ENCODE data around the gene TCP1. TPM values are rescaled to one million over a fixed set of nuclear protein-coding genes. Genes with fewer than 3 reads are reported as not detected.

The TCP1 gene
- total RNA-seq, 1 donor from 2014 or later, result 213 TPM

DNA sequence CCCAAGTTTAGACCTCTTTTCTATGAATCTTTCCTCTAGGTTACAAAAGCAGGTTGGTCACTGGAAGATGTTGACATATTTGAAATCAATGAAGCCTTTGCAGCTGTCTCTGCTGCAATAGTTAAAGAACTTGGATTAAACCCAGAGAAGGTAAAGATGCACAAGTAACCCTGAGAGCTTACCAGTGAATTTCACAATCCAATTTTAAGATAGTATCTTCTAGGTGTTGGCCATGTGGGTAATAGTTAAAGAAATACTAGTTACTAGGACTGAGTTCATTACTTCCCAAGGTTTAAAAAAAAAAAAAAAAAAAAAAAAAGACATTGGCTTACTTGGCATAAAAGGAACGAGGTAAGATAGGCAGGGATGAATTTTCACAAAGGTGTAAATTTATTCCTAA, 11.3 kb downstream of the TCP1 start:
- Mint-ChIP-seq H3K36me3 (ENCODE audit: low read depth, unreplicated experiment) (peaks cover 61% of the 10 kb centered on the region), H3K27ac (ENCODE audit: unreplicated experiment) (no peak overlapping the region), H3K4me1 (ENCODE audit: unreplicated experiment) (no peaks in the 10 kb centered on the region), H3K9me3 (ENCODE audit: unreplicated experiment) (no peaks in the 10 kb centered on the region), H3K27me3 (ENCODE audit: unreplicated experiment) (peaks cover 4% of the 10 kb centered on the region), H3K4me3 (ENCODE audit: unreplicated experiment) (no peak overlapping the region)
- no peak for DNase-seq (ENCODE audit: low spot score)
- TF ChIP-seq, protein P1, sequence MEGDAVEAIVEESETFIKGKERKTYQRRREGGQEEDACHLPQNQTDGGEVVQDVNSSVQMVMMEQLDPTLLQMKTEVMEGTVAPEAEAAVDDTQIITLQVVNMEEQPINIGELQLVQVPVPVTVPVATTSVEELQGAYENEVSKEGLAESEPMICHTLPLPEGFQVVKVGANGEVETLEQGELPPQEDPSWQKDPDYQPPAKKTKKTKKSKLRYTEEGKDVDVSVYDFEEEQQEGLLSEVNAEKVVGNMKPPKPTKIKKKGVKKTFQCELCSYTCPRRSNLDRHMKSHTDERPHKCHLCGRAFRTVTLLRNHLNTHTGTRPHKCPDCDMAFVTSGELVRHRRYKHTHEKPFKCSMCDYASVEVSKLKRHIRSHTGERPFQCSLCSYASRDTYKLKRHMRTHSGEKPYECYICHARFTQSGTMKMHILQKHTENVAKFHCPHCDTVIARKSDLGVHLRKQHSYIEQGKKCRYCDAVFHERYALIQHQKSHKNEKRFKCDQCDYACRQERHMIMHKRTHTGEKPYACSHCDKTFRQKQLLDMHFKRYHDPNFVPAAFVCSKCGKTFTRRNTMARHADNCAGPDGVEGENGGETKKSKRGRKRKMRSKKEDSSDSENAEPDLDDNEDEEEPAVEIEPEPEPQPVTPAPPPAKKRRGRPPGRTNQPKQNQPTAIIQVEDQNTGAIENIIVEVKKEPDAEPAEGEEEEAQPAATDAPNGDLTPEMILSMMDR (IDR thresholded peaks at IDR 0.05; ENCODE audit: unreplicated experiment), result no peak

DNA sequence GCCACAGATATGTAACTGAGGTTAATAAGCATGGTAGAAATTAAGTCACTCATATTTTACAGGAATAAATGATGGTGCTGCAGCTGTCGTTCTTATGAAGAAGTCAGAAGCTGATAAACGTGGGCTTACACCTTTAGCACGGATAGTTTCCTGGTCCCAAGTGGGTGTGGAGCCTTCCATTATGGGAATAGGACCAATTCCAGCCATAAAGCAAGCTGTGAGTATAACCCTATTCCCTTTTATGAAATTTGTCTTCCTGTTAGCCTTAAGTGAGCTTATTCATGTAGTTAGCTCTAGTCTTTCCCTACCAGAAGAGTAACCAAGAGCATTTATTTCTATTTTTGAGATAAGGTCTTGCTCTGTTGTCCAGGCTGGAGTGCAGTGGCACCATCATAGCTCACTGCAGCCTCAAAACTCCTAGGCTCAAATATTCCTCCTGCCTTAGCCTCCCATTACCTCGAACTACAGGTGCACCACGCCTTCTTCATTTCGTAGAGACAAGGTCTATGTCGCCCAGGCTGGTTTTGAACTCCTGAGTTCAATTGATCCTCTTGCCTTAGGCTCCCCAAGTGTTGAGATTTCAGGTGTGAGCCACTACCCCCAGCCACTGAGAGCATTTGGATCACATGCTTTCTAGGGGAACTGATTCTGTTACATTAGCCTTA, 12.0 kb downstream of the TCP1 start:
- Mint-ChIP-seq H3K36me3 (ENCODE audit: low read depth, unreplicated experiment) (peaks cover 54% of the 10 kb centered on the region), H3K27me3 (ENCODE audit: unreplicated experiment) (peaks cover 2% of the 10 kb centered on the region), H3K4me3 (ENCODE audit: unreplicated experiment) (no peak overlapping the region), H3K4me1 (ENCODE audit: unreplicated experiment) (no peaks in the 10 kb centered on the region), H3K9me3 (ENCODE audit: unreplicated experiment) (no peaks in the 10 kb centered on the region), H3K27ac (ENCODE audit: unreplicated experiment) (peak overlapping the region; percentile 14)
- DNase-seq (ENCODE audit: low spot score), result no peak
- TF ChIP-seq, protein P1 (IDR thresholded peaks at IDR 0.05; ENCODE audit: unreplicated experiment), result no peak

DNA sequence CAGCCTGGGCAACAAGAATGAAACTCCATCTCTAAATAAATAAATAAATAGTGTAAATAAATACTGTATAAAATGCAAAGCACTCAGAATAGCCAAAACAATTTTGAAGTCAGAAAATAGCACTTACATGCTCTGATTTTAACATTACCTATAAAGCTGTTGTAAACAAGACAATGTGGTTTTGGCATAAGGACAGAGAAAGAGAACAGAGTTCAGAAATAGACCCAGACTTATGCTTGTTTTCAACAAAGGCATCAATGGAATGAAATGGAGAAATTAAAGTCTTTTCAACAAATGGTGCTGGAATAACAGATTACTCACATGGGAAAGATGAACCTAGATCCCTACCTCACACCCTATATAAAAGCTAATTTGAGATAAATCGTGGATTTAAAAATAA, 17.2 kb downstream of the TCP1 start:
- peaks cover 52% of the 10 kb centered on the region for H3K36me3 Mint-ChIP-seq (ENCODE audit: low read depth, unreplicated experiment)
- H3K4me3 Mint-ChIP-seq (ENCODE audit: unreplicated experiment), result no peak overlapping the region
- H3K9me3 Mint-ChIP-seq (ENCODE audit: unreplicated experiment), result no peaks in the 10 kb centered on the region
- no peak for DNase-seq (ENCODE audit: low spot score)
- peaks cover 4% of the 10 kb centered on the region for H3K4me1 Mint-ChIP-seq (ENCODE audit: unreplicated experiment)
- peaks cover 4% of the 10 kb centered on the region for H3K27me3 Mint-ChIP-seq (ENCODE audit: unreplicated experiment)
- H3K27ac Mint-ChIP-seq (ENCODE audit: unreplicated experiment), result no peak overlapping the region
- TF ChIP-seq, protein P1 (IDR thresholded peaks at IDR 0.05; ENCODE audit: unreplicated experiment), result no peak

DNA sequence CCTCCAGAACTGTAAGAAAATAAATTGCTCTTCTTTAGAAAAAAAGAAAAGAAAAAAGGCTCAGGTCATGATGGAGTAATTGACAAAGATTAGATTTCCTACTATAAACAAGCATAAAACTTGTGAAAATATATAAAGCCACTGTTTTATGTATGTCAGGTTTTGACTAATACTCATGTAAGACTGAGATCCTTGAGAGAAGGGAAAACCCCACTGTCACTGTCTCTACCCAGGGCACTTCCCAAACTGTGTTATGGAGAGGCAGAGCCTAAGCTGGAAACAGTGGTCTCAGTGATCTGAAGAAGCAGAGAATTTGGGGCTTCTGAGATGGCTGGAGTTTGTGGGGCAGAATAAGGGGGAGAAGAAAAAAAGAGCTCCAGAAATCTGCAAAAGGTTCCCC, 19.9 kb downstream of the TCP1 start:
- Mint-ChIP-seq H3K9me3 (ENCODE audit: unreplicated experiment) (no peaks in the 10 kb centered on the region), H3K4me3 (ENCODE audit: unreplicated experiment) (no peak overlapping the region), H3K27me3 (ENCODE audit: unreplicated experiment) (peaks cover 4% of the 10 kb centered on the region), H3K27ac (ENCODE audit: unreplicated experiment) (peak overlapping the region; percentile 48), H3K4me1 (ENCODE audit: unreplicated experiment) (peaks cover 10% of the 10 kb centered on the region), H3K36me3 (ENCODE audit: low read depth, unreplicated experiment) (peaks cover 60% of the 10 kb centered on the region)
- DNase-seq (ENCODE audit: low spot score), result no peak
- TF ChIP-seq, protein P1 (IDR thresholded peaks at IDR 0.05; ENCODE audit: unreplicated experiment), result no peak

DNA sequence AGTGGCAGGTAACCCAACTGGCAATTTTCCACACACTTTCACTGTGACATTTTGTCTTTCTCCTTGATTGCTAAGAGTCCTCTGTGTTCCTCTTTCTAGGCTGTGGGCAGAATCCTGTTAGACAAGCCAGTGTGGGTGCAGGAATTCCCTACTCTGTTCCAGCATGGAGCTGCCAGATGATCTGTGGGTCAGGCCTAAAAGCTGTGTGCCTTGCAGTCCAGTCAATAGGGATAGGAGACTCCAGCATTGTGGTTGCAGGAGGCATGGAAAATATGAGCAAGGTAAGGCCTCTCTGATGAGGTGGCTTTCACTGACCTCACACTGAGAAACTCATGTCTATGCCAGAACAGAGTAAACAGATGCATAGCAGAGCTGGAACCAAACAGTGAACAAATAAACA, 22.5 kb downstream of the TCP1 start:
- Mint-ChIP-seq H3K27ac (ENCODE audit: unreplicated experiment) (no peak overlapping the region), H3K4me3 (ENCODE audit: unreplicated experiment) (no peak overlapping the region), H3K4me1 (ENCODE audit: unreplicated experiment) (peaks cover 17% of the 10 kb centered on the region), H3K36me3 (ENCODE audit: low read depth, unreplicated experiment) (peaks cover 58% of the 10 kb centered on the region), H3K9me3 (ENCODE audit: unreplicated experiment) (no peaks in the 10 kb centered on the region), H3K27me3 (ENCODE audit: unreplicated experiment) (peaks cover 10% of the 10 kb centered on the region)
- no peak for DNase-seq (ENCODE audit: low spot score)
- TF ChIP-seq, protein P1 (IDR thresholded peaks at IDR 0.05; ENCODE audit: unreplicated experiment), result no peak
